Measurements from ENCODE around the gene BPGM.

Gene BPGM

DNA sequence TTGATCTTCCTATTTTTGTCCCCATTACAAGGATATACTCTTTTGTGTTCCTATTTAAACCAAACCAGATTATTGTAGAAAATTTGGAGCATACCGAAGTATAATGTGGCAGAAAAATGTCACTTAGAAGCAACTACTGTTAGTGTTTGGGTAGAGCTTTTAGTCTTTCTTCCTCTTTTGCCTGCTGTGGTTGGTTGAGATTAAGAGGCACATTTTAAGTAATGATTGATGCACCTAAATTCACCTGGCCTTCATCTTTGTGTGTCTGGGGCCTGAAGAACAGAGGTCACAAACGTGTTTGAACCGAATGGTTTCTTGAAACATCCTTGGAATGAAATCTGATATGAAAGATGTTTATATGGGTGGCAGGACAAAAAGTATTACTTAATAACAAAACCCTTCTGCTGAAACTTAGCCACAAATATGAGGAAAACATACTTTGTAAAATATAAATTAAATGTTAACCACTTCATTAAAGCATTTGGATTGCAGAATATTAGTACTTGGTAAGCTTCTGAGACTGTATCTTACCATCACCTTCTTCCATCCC, 2.6 kb downstream of the BPGM start:
- Histone ChIP-seq H3K9me3 (ENCODE audit: severe bottlenecking) (no peaks in the 10 kb centered on the region), H3K27ac (no peak overlapping the region), H3K27me3 (ENCODE audit: insufficient read depth, low read depth, severe bottlenecking) (no peaks in the 10 kb centered on the region), H3K4me3 (ENCODE audit: low read depth, low read length) (no peak overlapping the region), H3K36me3 (no peaks in the 10 kb centered on the region)
- TF ChIP-seq, protein P1, sequence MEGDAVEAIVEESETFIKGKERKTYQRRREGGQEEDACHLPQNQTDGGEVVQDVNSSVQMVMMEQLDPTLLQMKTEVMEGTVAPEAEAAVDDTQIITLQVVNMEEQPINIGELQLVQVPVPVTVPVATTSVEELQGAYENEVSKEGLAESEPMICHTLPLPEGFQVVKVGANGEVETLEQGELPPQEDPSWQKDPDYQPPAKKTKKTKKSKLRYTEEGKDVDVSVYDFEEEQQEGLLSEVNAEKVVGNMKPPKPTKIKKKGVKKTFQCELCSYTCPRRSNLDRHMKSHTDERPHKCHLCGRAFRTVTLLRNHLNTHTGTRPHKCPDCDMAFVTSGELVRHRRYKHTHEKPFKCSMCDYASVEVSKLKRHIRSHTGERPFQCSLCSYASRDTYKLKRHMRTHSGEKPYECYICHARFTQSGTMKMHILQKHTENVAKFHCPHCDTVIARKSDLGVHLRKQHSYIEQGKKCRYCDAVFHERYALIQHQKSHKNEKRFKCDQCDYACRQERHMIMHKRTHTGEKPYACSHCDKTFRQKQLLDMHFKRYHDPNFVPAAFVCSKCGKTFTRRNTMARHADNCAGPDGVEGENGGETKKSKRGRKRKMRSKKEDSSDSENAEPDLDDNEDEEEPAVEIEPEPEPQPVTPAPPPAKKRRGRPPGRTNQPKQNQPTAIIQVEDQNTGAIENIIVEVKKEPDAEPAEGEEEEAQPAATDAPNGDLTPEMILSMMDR (IDR thresholded peaks at IDR 0.05; ENCODE audit: low read depth, low read length): no peak
- DNase-seq: no peak

DNA sequence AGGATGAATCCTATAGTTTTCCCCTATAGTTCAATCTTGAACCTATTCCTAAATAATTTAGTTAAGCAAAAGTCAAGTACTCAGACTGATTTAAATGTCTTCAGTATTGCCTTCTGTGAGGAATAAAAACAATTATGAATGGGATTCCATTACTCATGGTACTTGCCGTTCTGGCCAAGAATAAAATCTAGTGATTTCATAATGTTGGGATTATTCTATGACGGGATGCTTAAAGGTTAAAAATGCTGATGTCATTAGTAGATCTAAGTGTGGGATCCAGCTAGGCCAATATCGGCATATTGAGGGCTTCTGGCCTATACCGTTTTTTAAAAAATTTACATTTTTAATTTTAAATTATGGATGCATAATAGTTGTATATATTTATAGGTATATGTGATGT, 5.3 kb downstream of the BPGM start:
- TF ChIP-seq, protein P1 (IDR thresholded peaks at IDR 0.05; ENCODE audit: low read depth, low read length): no peak
- Histone ChIP-seq H3K36me3 (no peaks in the 10 kb centered on the region), H3K27me3 (ENCODE audit: insufficient read depth, low read depth, severe bottlenecking) (no peaks in the 10 kb centered on the region), H3K9me3 (ENCODE audit: severe bottlenecking) (no peaks in the 10 kb centered on the region), H3K4me3 (ENCODE audit: low read depth, low read length) (no peak overlapping the region), H3K27ac (no peak overlapping the region)
- DNase-seq: no peak

DNA sequence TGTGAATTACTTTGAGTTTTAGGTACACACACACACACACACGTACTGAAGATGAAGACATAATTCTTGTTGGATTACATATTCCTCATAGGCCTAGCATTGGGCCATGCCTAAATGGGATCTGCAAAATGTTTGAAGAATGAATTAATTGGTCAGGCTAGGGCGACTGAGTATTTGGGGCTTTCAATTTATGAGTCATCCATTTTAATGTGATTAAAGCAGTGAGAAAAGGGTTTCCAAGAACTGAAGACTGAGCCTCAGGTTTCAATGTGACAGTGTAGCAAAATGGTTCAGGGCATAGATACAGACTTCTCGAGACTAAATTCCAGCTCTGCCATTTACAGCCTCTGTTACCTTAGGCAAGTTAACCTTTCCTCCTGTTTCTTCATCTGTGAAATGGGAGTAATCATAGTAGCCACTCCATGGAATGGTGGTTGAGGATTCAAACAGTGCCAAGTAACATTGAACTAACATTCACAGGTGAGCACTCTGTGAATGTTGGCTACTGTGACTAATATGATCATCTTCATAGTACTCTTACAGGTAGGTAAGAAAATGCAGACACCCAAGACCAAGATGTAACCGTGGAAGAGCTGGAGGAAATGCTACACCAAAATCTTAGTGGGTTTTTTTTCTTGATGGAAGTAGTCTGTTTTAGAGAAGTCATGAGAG, 7.6 kb downstream of the BPGM start:
- Histone ChIP-seq H3K27me3 (ENCODE audit: insufficient read depth, low read depth, severe bottlenecking) (no peaks in the 10 kb centered on the region), H3K27ac (no peak overlapping the region), H3K9me3 (ENCODE audit: severe bottlenecking) (no peaks in the 10 kb centered on the region), H3K36me3 (no peaks in the 10 kb centered on the region), H3K4me3 (ENCODE audit: low read depth, low read length) (no peak overlapping the region)
- TF ChIP-seq, protein P1 (IDR thresholded peaks at IDR 0.05; ENCODE audit: low read depth, low read length): no peak
- no peak for DNase-seq

DNA sequence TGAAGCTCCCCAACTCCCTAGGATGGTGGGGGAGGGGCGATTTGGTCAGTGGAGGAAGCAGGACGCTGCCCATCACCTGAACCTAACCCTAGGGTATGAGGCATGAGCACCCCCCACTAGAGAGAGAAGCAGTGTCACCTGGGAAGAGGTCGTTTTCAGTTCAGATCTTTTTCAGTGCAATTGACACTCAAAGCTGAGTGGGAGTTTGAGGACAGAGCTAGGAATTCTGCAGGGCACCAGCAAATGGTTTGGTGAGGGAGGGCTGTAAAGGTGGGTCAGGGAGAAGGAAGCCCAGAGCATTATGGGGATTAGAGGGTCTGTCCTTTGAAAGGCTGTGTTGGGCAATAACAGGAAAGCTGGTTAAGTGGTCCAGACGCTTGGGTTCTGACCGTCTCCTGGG, 10.9 kb downstream of the BPGM start:
- Histone ChIP-seq H3K27ac (no peak overlapping the region), H3K27me3 (ENCODE audit: insufficient read depth, low read depth, severe bottlenecking) (no peaks in the 10 kb centered on the region), H3K36me3 (peaks cover 5% of the 10 kb centered on the region), H3K4me3 (ENCODE audit: low read depth, low read length) (no peak overlapping the region), H3K9me3 (ENCODE audit: severe bottlenecking) (no peaks in the 10 kb centered on the region)
- DNase-seq: no peak
- TF ChIP-seq, protein P1 (IDR thresholded peaks at IDR 0.05; ENCODE audit: low read depth, low read length): no peak

DNA sequence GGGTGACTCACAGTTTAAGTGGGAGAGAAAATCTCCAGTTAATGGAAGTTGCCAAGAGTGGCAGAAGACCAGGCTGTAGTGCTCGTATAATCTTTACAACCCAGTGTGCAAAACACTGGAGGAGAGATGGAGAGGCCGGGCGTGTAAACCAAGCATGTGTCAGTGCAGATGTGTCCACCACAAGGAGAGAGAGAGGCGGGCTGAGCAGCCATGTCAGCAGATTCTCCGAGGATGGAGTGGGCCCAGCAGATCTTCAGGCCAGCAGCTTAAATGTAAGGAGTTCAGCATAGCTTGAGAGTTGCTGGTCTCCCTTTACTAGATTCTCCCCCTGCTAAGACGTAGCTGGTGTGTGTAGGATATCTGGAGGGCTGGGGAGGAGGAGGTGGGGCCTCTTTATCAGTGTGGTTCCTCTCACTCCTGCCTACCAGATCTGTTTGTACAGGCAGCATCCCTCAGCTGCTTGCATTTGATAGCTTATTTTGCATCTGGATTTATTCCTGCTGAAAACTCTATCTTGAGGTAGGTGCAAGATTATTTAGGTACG, 13.7 kb downstream of the BPGM start:
- Histone ChIP-seq H3K36me3 (peaks cover 6% of the 10 kb centered on the region), H3K4me3 (ENCODE audit: low read depth, low read length) (no peak overlapping the region)

More for the DNA sequence above, 13.7 kb downstream of the BPGM start:
- H3K9me3 ChIP-seq (ENCODE audit: severe bottlenecking): no peaks in the 10 kb centered on the region
- H3K27me3 ChIP-seq (ENCODE audit: insufficient read depth, low read depth, severe bottlenecking): no peaks in the 10 kb centered on the region
- TF ChIP-seq, protein P1 (IDR thresholded peaks at IDR 0.05; ENCODE audit: low read depth, low read length): no peak
- H3K27ac ChIP-seq: no peak overlapping the region
- DNase-seq: no peak
